DOHH2 (cell line): ENCODE results near the gene SETSIP.

Experiments used
- H3F3A ChIP-seq: fragments of 200-600 bp; sonication (generic), shearing (Covaris generic); 2 replicates; pipeline ENCODE4 v1.6.0; 2016; ENCODE audit warnings: antibody characterized with exemption, mild to moderate bottlenecking; ENCODE audit not compliant: control insufficient read depth, insufficient read depth
- H3K27ac ChIP-seq: fragments of 200-600 bp; sonication (generic); 2 replicates; pipeline ENCODE4 v1.5.1; 2014; ENCODE audit warnings: low read depth, mild to moderate bottlenecking, low read length, moderate library complexity
- H3K27me3 ChIP-seq: fragments of 200-600 bp; sonication (generic); 2 replicates; pipeline ENCODE4 v1.6.1; 2014; ENCODE audit warnings: mild to moderate bottlenecking, low read length, mixed read lengths; ENCODE audit not compliant: control insufficient read depth
- H3K36me3 ChIP-seq: fragments of 200-600 bp; sonication (generic); 2 replicates; pipeline ENCODE4 v1.6.1; 2014; ENCODE audit warnings: mild to moderate bottlenecking, low read length, moderate library complexity, mixed read lengths; ENCODE audit not compliant: control insufficient read depth
- H3K4me1 ChIP-seq: fragments of 200-600 bp; sonication (generic); 2 replicates; pipeline ENCODE4 v1.6.1; 2014; ENCODE audit warnings: mild to moderate bottlenecking, low read length, mixed read lengths; ENCODE audit not compliant: control insufficient read depth
- H3K4me2 ChIP-seq: fragments of 200-600 bp; sonication (generic); 2 replicates; pipeline ENCODE4 v1.6.0; 2014; ENCODE audit warnings: mild to moderate bottlenecking, low read length, moderate library complexity
- H3K4me3 ChIP-seq: fragments of 200-600 bp; sonication (generic); 2 replicates; pipeline ENCODE4 v1.5.1; 2014; ENCODE audit warnings: mild to moderate bottlenecking, low read length, mixed read lengths
- H3K79me2 ChIP-seq: fragments of 200-600 bp; sonication (generic); 2 replicates; pipeline ENCODE4 v1.6.1; 2014; ENCODE audit warnings: mild to moderate bottlenecking, low read length, mixed read lengths; ENCODE audit not compliant: control insufficient read depth
- H3K9me2 ChIP-seq: fragments of 200-600 bp; sonication (generic); replicated peaks from 2 replicates; pipeline ENCODE4 v1.6.1; 2014; ENCODE audit warnings: mild to moderate bottlenecking, low read length, mixed read lengths; ENCODE audit not compliant: control insufficient read depth
- H3K9me3 ChIP-seq: fragments of 200-600 bp; sonication (generic); 2 replicates; pipeline ENCODE4 v1.6.1; 2014; ENCODE audit warnings: antibody characterized with exemption, low read length, mixed read lengths; ENCODE audit not compliant: control insufficient read depth, insufficient read depth
- H4K20me1 ChIP-seq: fragments of 200-600 bp; sonication (generic); 2 replicates; pipeline ENCODE4 v1.6.0; 2014; ENCODE audit warnings: low read depth, mild to moderate bottlenecking, antibody characterized with exemption, low read length, moderate library complexity; ENCODE audit not compliant: control insufficient read depth, insufficient read depth
- CTCF ChIP-seq: fragments of 200-600 bp; sonication (generic); IDR thresholded peaks from one replicate; pipeline ENCODE4 v1.5.1; 2014; ENCODE audit warnings: antibody characterized with exemption, mild to moderate bottlenecking, low read depth, low read length; ENCODE audit not compliant: poor library complexity, severe bottlenecking
- EZH2phosphoT487 ChIP-seq: fragments of 200-600 bp; sonication (generic); IDR thresholded peaks from 2 replicates; pipeline ENCODE4 v1.6.1; 2017; ENCODE audit warnings: borderline replicate concordance, mild to moderate bottlenecking, antibody characterized with exemption, low read length, moderate library complexity, mixed read lengths

Gene SETSIP

DNA sequence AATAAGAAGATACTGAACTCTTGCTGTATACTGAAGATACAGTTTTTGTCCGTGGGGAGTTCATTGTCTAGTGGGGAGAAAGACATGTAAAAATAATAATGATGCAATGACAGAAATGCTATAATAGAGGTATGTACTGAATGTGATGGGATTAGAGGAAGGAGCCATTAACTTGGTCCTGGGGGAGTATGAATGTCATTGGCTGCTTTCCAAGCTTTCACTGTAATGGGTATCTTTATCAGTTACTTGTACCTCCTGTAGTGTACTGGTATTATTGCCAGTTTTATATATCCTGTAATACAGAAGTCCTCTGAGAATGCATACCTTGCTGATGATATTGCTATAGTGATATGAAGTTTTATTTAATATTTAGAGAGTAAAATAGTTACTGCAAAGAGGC, 12.3 kb upstream of the SETSIP start:
- H3K9me3 ChIP-seq: peaks cover 11% of the 10 kb centered on the region; the same call in 1 of the 2 replicates
- H4K20me1 ChIP-seq: no peaks in the 10 kb centered on the region
- no peak overlapping the region for H3K4me3 ChIP-seq
- no peak overlapping the region for H3K4me2 ChIP-seq
- H3K27ac ChIP-seq: no peak overlapping the region
- H3K36me3 ChIP-seq: no peaks in the 10 kb centered on the region
- TF ChIP-seq EZH2phosphoT487: no peak
- no peak for TF ChIP-seq CTCF
- H3K4me1 ChIP-seq: no peaks in the 10 kb centered on the region
- no peaks in the 10 kb centered on the region for H3K79me2 ChIP-seq
- no peaks in the 10 kb centered on the region for H3K9me2 ChIP-seq
- no peaks in the 10 kb centered on the region for H3F3A ChIP-seq
- no peaks in the 10 kb centered on the region for H3K27me3 ChIP-seq

- no peaks in the 10 kb centered on the region for H3F3A ChIP-seq
- no peak overlapping the region for H3K4me2 ChIP-seq
- no peaks in the 10 kb centered on the region for H3K9me2 ChIP-seq
- H4K20me1 ChIP-seq: no peaks in the 10 kb centered on the region
- H3K36me3 ChIP-seq: no peaks in the 10 kb centered on the region
- peaks cover 11% of the 10 kb centered on the region; the same call in 1 of the 2 replicates for H3K9me3 ChIP-seq
- no peak overlapping the region for H3K27ac ChIP-seq
- no peaks in the 10 kb centered on the region for H3K79me2 ChIP-seq
- H3K4me1 ChIP-seq: 0 out of 2 replicates have a peak, but pooled peaks cover 3% of the 10 kb centered on the region
- TF ChIP-seq EZH2phosphoT487: no peak
- TF ChIP-seq CTCF: no peak
- H3K4me3 ChIP-seq: no peak overlapping the region
- H3K27me3 ChIP-seq: no peaks in the 10 kb centered on the region; the same call in 1 of the 2 replicates
Observed at GRCh38 chr1:92085727-92086126, 10.5 kb upstream of the SETSIP start.

DNA sequence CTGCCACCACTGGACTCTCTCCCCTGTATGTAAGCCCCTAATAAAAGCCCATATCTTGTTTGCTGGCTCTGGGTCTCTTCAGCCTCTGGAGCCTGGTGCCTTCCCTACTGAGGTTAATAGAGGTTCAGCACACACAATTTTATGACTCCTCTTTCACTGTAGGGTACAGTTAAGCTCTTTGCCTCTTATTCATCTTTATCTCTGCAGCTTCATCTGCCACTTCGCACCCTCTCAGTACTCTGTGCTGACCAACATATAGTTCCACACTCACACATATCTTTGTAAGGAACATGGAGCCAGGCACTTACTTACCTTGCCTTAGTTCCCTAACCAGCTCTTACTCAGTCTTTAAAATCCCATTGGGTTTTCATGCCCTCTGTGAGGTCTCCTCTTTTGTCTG, 9.4 kb upstream of the SETSIP start:
- no peak overlapping the region for H3K4me3 ChIP-seq

More for the DNA sequence above, 9.4 kb upstream of the SETSIP start:
- Histone ChIP-seq H3K9me2 (no peaks in the 10 kb centered on the region), H3K4me2 (no peak overlapping the region), H3K4me1 (peaks cover 7% of the 10 kb centered on the region), H3K27ac (no peak overlapping the region), H3K27me3 (peaks cover 3% of the 10 kb centered on the region), H3K79me2 (no peaks in the 10 kb centered on the region), H4K20me1 (no peaks in the 10 kb centered on the region), H3K9me3 (peaks cover 11% of the 10 kb centered on the region; the same call in 1 of the 2 replicates), H3F3A (no peaks in the 10 kb centered on the region), H3K36me3 (no peaks in the 10 kb centered on the region)
- TF ChIP-seq EZH2phosphoT487: no peak
- TF ChIP-seq CTCF: no peak
